HG02973 (cell line): ENCODE results near the gene NECTIN1.

Source experiments
- ATAC-seq: cut with Tn5 transposase; IDR thresholded peaks from one replicate; pipeline ENCODE4 v1.9.1; 2021; ENCODE audit warnings: moderate library complexity; ENCODE audit not compliant: unreplicated experiment

The NECTIN1 gene

DNA sequence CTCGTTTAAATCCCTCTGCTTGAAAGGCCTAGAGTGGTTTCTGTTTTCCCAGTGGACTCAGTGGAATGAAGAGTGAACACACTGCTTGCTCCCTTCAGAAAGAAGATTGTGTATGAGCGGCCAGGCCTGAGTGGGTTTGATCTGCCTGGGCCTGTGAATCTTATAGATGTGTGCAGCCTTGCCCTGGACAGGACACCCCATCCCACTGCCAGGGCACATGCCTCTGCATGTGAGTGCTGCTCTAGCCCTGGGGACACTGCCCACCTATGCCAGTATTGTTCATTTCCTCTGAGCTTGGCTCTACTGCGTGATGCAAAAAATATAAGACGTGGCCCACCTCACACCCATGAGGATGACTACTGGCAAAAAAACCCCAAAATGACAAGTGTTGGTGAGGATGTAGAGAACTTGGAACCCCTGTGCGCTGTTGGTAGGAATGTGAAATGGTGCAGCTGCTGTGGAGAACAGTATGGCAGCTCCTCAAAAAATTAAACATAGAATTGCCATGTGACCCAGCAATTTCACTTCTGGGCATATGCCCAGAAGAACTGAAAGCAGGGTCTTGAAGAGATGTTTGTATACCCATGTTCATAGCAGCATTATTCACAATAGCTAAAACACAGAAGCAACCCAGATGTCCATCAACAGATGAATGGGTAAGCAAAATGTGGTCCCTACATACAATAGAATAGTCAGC, 27.3 kb upstream of the NECTIN1 start:
- ATAC-seq, result no peak

DNA sequence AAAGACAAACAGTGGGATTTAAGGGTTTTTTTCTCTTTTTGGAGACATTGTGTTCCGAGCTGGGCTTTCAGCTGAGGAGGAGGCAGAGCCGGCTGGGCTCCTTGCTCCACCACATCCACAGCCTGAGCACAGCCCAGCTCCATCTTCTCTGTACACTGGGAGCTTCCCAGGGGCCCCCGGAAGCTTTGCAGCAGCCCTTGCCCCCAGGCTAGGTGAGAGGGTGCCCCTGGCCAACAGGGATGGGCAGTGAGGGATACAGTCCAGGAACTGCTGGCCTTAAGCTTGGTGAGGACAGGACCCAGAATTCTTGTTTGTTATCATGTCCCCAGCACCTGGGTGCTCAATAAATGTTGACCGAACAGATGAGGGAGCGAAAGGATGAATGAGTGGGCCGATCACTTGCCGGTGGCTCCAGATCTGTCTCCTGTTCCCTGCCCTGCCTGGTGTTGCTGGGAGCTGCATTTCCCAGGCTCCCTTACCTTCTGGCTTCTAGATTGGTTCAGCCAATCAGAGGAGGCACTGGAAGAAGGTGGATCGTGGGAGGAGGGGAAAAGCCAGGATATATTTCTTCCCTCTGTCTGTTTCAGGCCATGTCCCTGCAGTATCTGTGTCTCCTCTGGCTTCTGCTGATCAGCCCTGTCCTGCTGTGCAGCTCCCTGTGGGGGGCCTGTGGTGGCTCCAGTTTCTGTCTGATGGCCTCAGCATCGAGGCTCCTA, 26.5 kb upstream of the NECTIN1 start:
- no peak for ATAC-seq

DNA sequence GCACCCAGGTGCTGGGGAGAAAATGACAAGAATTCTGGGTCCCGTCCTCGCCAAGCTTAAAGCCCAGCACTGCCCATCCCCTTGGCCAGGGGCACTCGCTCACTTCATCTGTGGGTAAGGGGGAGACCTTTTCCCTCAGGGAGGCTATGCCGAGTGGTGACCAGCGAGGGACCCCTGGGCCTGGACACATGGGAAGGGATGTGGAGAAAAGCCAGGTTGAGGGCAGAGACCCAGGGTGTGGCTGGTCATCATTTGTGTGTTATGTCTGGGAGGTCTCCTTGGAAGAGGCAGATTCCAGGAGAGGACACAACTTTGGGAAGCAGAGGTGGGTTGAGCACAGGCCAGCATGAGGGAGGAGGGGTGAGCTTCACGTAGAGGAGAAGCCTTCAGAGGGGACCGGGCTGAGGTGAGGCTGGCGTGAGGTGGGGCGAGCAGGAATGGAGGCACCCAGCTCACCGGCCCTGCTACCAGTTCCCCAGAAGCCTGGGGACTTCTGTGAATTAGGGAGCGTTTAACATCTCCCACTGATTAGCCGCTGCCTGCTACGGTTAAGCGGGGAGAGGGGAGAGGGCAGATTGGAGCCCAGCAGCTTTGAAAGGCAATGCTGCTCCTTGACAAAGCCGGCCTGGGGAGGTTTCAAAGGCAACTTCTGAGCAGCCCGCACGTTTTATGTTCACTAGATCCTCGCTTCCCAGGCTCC, 25.8 kb upstream of the NECTIN1 start:
- ATAC-seq, result no peak

DNA sequence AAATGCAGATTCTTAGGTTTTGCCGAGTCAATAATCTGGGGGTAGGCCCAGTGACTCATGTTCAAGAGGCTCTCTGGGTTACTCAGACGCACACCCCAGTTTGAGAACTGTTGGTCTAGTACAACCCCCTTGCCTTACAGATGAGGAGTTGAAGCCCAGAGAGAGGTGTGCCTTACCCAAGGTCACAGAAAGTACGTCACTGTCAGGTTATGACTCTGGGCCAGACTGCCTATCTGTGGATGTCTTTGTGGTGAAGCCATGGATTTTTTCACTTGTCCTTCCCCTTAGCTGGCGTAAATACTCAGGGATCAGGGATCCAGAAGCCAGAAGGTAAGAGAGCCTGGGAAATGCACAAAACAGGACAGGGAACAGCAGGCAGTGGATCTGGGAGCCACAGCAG, 25.2 kb upstream of the NECTIN1 start:
- no peak for ATAC-seq

DNA sequence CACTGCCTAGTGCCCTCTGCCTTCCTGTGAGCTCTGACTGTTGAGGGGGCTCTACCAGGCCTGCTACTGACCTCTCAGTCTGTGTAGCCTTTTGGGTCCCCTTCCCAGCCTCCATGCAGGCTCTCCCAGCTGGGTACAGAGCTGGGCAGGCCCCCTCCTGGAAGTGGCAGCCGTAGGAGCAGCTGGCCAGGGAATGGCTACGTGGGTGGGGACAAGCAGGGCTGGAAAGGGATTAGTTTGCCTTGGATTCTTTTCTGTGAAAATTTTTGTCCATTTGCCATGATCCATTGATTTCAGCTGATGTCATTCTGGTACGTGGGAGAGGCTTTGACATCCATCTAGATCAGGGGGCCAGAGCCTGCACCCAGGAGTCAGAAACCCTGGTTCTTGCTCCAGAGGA, 23.9 kb upstream of the NECTIN1 start:
- ATAC-seq, result no peak

DNA sequence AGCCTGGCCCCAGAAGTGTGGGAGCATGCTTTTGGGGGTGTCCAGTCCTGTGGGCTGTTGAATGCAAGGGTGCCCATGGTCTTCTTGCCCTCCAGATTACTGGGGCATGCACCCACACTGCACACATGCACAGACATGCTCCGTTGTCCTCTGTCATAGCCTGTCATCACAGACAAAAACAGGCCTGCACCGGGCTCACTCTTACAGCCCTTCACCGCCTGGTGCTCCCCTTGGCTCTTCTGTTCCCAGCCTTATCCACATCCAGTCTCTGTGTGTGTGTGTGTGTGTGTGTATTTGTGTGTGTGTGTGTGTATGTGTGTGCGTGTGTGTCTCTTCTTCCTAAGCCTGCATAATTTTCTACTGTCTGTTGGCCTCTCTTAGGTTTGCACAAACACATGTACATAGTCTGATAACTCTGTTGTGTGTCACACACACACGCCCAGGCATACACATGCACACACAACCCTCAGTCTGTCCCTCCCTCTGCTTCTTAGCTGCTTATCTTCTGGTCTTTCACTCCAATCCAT, 23.4 kb upstream of the NECTIN1 start:
- ATAC-seq, result no peak

DNA sequence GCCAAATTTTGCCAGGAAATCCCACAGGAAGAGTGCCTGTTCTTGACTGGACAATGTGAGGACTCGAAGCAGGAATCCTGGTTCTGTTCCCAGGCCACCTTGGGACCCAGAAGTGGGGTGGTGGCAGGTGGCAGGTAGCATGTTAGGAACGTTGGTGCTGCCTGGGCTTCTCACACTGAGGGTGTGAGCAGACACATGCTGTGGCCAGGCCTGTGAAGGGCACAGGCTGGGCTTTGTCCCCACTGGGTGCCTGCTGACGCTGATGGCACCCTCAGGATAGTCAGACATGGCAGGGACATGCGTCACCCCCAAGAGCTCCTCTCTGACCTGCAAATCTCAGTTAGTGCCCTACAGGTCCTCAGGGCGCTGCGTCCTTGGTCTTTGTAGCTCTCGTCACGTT, 21.1 kb upstream of the NECTIN1 start:
- no peak for ATAC-seq

DNA sequence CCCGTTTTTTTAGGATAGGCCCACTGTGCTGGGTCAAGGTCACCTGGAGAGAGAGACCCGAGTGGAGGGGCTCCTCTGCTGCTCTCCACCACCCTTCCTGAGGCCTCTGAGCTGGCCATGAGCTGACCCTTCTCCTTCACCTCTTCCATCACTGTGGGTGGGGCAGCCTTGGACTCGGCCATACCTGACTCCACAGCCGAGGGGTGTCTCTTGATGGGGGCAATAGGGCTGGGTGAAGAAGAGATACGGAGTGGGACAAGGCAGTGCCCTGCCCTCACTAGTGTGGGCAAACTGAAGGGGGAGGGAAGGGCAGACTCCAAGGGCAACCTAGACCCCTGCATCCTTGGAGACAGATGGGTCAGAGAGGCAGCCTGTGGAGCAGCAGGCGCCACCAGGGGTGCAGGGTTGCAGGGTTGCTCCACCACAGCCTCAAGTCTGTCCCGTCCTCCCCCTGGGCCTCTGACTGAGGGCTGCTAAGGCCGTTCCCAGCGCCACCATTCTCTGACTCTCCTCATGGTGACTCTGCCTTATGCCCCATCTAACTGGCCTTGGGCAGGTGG, 20.1 kb upstream of the NECTIN1 start:
- no peak for ATAC-seq

DNA sequence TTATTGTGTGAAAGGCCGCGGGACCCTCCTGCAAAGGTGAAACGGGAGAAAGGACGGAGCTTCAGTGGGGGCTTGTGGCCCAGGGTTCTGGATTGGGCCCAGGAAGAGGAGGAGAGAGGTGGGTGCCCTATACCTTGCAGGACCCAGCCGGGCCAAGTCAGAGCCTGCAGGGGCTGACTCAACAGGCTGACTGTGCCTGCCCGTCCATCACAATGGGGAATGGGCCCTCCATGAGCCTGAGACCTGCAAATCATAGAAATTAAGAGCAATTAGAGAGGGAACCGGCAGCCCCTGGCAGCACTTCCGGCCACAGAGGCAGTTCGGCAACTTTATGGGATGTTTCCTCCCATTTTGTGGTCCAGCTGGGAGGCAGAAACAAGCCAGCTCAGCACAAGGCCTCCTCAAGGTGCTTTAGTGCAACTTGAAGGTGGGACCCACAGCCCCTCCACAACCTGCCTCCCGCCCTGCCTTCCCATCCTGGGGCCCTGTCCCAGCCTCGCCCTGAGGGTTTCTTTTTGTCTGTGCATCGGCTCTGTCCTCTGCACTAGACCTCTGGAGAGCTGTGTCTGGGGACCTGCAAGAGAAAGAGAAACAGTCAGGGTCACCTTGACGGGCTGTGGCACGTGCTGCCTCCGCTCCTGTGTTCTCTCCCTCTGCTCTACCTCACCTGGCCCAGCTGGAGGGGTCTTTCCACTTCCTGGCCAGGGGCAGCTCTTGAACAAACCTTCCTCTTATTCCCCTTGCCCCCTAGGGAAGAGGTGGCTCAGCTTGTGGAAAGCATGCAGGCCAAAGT, 19.1 kb upstream of the NECTIN1 start:
- ATAC-seq, result no peak

DNA sequence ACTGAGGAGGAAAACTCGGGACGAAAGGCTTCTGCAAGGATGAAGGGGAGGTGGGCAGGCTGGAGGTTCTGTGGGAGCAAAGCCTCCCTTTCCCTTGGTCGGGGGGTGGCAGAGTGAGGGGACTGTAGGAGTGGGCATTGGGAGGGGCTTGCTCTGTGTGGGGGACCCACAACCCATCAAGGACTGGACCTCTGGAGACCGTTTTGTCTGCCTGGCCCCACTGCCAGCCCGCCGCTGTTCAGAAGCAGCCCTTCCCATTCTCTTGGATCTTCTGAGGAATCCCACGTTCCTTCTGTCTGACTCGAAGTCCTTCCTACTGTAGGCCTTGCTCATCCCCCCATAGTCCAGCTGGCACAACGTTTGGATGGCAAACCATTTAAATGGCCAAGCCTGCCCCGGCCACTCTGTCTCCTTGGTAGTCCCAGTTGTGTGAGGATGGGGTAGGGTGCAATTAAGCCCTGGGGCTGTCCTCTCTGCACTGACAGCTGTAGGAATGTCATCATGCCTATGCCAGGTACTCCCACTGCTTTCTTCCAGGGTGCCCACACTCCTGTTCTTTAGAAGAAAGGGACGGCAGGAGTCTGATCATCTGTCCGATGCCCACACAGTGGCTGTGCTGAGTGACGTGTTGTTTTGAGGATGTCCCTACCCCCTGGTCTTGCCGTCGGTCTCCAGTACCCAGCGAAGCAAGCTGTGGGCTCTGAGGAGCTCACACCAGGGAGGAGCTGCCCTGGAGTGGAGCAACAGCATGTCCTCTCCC, 17.0 kb upstream of the NECTIN1 start:
- no peak for ATAC-seq

DNA sequence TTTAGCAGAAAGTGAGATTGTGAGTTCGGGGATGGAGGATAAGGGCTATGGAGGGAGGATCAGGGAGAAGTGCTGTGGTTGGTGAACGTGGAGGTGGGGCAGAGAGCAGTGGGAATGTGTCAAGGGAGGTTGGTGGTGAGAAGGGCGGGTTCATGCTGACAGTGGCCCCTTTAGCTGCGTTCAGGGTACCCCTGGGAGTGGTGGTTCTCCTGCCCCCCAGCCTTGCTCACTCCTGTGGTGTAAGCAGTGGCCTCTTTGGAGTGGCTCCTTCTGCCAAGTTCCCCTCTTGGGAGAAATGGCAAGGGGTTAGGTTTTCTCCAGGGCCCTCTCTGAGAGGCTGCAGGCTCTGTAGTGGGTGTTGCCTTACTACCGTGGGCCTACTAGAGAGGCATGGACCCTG, 16.1 kb upstream of the NECTIN1 start:
- ATAC-seq, result no peak

DNA sequence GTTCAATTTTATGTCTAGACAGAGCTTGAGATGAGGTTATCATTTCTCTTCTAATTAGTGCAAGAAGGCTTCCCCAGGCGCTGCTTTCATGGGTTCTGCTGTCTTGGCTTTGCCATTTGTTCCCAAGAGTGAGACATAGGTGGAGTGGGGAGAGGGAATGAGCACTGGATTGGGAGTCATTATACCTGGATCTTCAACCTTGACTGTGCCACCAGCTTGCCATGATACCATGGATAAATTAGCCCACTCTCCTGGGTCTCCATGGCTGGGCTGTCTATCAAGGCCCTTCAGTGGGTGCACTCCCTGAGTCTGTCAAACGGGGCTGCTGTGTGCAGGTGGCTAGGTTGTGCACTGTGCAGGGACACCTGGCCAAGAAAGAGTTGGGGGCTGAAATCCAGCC, 15.6 kb upstream of the NECTIN1 start:
- ATAC-seq, result no peak

DNA sequence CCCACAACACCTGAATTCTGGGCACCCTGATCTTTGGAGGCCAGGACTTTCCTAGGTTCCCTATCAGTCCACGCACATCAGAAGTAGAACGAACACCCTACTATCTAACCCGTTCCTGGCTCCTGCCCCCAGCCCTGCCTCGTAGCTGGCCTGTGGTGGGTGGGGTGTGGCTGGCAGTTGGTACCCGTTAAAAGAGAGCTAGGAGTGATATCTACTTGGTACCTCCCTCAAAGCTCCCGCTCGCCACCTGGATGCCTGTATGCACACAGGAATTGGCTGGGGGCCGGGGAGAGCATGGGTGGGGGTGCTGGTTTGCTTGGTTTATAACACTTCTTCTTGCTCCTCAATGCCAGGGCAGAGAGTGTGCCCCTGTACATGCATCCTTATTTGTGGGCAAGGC, 14.0 kb upstream of the NECTIN1 start:
- ATAC-seq, result no peak

DNA sequence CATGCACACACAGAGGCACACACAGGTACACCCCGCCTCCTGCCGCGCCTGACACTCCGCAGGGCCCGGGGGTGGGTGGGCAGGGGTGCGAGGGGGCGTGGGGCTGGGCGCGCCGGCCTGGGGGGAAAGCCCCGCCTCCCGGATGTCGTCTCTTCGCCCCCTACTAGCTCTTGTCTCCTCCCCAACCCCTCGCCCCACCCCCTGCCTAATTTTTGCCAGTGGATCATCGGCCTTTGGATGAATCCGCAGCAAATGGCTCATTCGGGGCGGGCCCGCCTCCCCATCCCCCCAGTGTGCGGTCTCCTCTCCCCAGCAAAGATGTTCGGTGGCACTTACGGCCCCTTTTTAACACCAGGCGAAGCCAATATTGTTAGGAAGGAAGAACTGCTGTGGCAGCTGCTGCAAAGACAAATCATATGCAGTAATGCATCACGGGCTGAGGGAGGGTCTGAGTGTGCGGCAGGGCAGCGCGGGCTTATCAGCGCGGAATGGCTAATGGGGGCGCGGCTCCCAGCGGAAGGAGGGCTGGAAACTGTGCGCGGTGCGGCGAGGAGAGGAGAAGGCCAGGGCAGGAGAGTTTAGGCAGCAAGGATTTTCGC, 13.4 kb upstream of the NECTIN1 start:
- no peak for ATAC-seq

DNA sequence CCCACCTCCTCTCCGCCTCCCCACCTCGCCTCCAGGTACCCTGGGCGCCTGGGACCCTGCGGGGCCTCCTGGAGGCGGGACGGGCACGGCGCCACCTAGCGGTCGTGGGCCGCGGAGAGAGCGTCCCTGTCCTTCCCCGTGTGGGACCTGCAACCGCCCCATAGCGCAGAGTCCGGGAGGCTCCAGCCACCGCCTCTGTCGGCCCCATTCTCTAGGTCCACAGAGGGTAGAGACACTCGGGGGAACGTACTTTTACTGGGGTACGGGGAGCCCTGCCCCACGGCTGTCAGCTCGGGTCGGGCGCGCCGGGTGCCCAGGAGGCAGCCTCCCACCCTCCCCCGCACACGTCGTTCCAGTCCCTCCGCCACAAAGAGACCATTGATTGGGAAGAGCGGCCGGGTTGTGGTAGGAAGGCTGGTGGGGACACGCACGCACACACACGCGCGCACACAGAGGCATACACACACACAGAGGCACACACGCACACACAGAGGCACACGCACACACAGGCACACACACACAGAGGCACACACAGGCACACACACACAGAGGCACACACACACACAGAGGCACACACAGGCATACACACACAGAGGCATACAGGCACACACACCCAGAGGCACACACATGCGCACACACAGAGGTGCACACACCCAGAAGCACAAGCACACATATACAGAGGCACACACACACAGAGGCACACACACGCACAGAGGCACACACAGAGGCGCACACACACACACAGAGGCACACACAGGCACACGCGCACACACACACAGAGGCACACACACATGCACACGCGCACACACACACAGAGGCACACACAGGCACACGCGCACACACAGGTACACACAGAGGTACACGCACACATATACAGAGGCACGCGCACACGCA, 12.6 kb upstream of the NECTIN1 start:
- no peak for ATAC-seq

DNA sequence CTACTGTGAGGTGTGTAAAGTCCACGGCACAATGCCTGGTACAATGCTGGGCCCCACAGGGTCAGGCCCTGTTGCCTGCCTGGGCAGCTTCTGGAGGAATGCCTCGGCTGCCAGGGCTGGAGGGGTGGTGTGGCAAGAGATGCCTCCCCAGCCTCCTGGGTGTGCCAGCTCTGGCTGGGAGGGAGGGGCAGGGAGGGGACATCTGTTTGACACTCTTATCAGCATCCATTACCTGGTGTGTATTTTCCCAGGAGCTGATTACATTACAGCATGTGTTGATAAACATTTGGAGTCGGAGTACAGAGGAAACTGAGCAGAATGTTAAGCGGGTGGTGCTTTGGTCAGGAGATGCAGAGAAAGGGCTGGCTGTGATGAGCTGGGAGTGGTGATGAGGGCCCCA, 11.0 kb upstream of the NECTIN1 start:
- no peak for ATAC-seq

DNA sequence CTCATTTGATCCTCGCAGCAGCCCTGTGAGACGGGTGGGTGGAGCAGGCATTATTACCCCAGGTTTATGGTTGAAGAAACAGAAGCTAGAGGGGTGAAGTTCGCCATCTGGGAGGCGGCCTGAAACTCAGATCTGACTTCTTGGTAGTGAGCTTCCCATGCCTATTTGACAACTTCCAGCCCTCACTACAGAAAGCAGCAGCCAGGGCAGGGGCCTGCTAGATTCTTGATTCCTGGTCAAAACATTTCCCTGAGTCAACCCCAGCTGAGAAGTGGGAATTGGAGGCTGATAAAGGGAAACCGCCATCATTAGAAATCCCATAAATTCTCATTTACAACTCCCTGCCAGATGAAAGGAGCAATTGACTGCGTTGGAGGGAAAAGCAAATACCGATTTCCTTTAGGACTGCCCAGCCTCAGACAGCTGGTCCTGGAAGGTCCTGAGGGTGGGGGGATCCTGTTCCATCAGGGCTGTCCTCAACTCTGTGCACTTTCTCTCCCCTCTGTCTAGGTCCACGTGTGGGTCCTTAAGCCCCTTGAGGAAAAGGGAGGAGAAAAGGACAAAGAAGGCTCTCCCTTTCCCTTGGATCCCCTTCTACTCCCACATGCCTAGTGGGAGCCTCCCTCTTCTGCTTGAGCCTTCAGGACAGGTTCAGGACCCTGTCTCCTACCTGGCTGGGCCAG, 10.2 kb upstream of the NECTIN1 start:
- no peak for ATAC-seq

DNA sequence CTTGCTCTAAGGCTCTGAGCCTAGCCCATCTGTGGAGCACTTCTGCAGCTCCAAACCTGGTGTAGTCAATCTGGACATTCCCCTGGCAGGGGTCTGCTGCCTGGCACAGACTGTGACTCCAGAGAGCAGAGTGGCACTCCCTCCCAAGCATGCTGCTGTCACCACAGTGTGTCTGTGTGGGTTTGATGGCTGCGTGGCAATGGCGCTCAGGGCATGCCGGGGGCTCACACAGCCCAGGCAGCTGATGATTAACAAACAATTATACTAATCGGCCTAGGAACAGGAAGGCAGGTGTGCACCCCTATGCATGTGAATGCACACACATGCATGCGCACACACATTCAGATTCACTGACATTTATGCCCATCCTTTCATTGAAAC, 9.0 kb upstream of the NECTIN1 start:
- no peak for ATAC-seq
